H9 (cell line): ENCODE results near the gene REG1A. TPM values are rescaled to one million over a fixed set of nuclear protein-coding genes. Genes with fewer than 3 reads are reported as not detected.

Source experiments
- DNase-seq: peaks from one replicate; pipeline ENCODE4 v3.0.0-alpha.2; 2017
- H2AFZ ChIP-seq: one replicate; pipeline ENCODE4 v1.6.1; 2013; ENCODE audit warnings: mild to moderate bottlenecking, low read length, control low read depth, moderate library complexity
- H2AK5ac ChIP-seq: 2 replicates; pipeline ENCODE4 v1.6.1; 2013; ENCODE audit warnings: low read length, control low read depth, mixed read lengths; ENCODE audit not compliant: insufficient read length
- H2BK120ac ChIP-seq: one replicate; pipeline ENCODE4 v1.6.1; 2013; ENCODE audit warnings: low read depth, mild to moderate bottlenecking, low read length, control low read depth, inconsistent platforms; ENCODE audit not compliant: poor library complexity, severe bottlenecking
- H2BK12ac ChIP-seq: 2 replicates; pipeline ENCODE4 v1.6.1; 2013; ENCODE audit warnings: low read length, control low read depth, mixed read lengths, low read depth; ENCODE audit not compliant: insufficient read length
- H2BK15ac ChIP-seq: 2 replicates; pipeline ENCODE4 v1.6.1; 2013; ENCODE audit warnings: low read depth, low read length, control low read depth
- H2BK20ac ChIP-seq: one replicate; pipeline ENCODE4 v1.6.1; 2013; ENCODE audit warnings: low read depth, mild to moderate bottlenecking, low read length, control low read depth, inconsistent platforms; ENCODE audit not compliant: poor library complexity, severe bottlenecking
- H2BK5ac ChIP-seq: 2 replicates; pipeline ENCODE4 v1.6.1; 2013; ENCODE audit warnings: low read length, control low read depth, mixed read lengths; ENCODE audit not compliant: insufficient read length
- H3K14ac ChIP-seq: 2 replicates; pipeline ENCODE4 v1.6.1; 2013; ENCODE audit warnings: low read length, control low read depth; ENCODE audit not compliant: insufficient read depth
- H3K18ac ChIP-seq: 2 replicates; pipeline ENCODE4 v1.6.1; 2013; ENCODE audit warnings: low read depth, mild to moderate bottlenecking, mixed read lengths, low read length, control low read depth; ENCODE audit not compliant: insufficient read length
- H3K23ac ChIP-seq: 2 replicates; pipeline ENCODE4 v1.6.1; 2013; ENCODE audit warnings: low read length, control low read depth, mixed read lengths, low read depth; ENCODE audit not compliant: insufficient read length
- H3K23me2 ChIP-seq: 2 replicates; pipeline ENCODE4 v1.6.1; 2013; ENCODE audit warnings: low read depth, mild to moderate bottlenecking, mixed read lengths, low read length, control low read depth; ENCODE audit not compliant: insufficient read length, poor library complexity, severe bottlenecking
- H3K27ac ChIP-seq: 2 replicates; pipeline ENCODE4 v1.5.1; 2013; ENCODE audit warnings: low read length, control low read depth, mixed read lengths, low read depth; ENCODE audit not compliant: insufficient read length
- H3K27me3 ChIP-seq: 2 replicates; pipeline ENCODE4 v1.6.1; 2013; ENCODE audit warnings: low read length, control low read depth, inconsistent platforms; ENCODE audit not compliant: insufficient read depth
- H3K4ac ChIP-seq: 2 replicates; pipeline ENCODE4 v1.6.1; 2013; ENCODE audit warnings: low read depth, mild to moderate bottlenecking, control low read depth, inconsistent platforms, low read length, moderate library complexity
- H3K4me1 ChIP-seq: 2 replicates; pipeline ENCODE4 v1.6.1; 2013; ENCODE audit warnings: low read length, control low read depth, inconsistent platforms; ENCODE audit not compliant: insufficient read depth
- H3K4me2 ChIP-seq: 2 replicates; pipeline ENCODE4 v1.6.1; 2013; ENCODE audit warnings: low read length, control low read depth, mixed read lengths; ENCODE audit not compliant: insufficient read length, insufficient read depth
- H3K56ac ChIP-seq: 2 replicates; pipeline ENCODE4 v1.6.1; 2013; ENCODE audit warnings: low read depth, mild to moderate bottlenecking, mixed read lengths, low read length, control low read depth; ENCODE audit not compliant: insufficient read length
- H3K79me1 ChIP-seq: 2 replicates; pipeline ENCODE4 v1.6.1; 2013; ENCODE audit warnings: low read depth, mild to moderate bottlenecking, moderate library complexity, low read length, control low read depth, inconsistent platforms; ENCODE audit not compliant: insufficient read depth, poor library complexity, severe bottlenecking
- H3K79me2 ChIP-seq: 2 replicates; pipeline ENCODE4 v1.6.1; 2013; ENCODE audit warnings: low read length, control low read depth, inconsistent platforms; ENCODE audit not compliant: insufficient read depth
- H3K9ac ChIP-seq: 2 replicates; pipeline ENCODE4 v1.6.1; 2013; ENCODE audit warnings: low read length, control low read depth, mixed read lengths; ENCODE audit not compliant: insufficient read length; ENCODE audit errors: extremely low read depth
- H3K9me3 ChIP-seq: one replicate; pipeline ENCODE4 v1.6.1; 2013; ENCODE audit warnings: low read depth, low read length, inconsistent platforms; ENCODE audit not compliant: control insufficient read depth
- H3T11ph ChIP-seq: one replicate; pipeline ENCODE4 v1.6.1; 2013; ENCODE audit warnings: mild to moderate bottlenecking, low read length, control low read depth, inconsistent platforms
- H4K20me1 ChIP-seq: one replicate; pipeline ENCODE4 v1.6.1; 2013; ENCODE audit not compliant: control insufficient read depth, insufficient read length, insufficient read depth
- H4K5ac ChIP-seq: 2 replicates; pipeline ENCODE4 v1.6.1; 2013; ENCODE audit warnings: low read depth, mild to moderate bottlenecking, mixed read lengths, low read length, control low read depth; ENCODE audit not compliant: insufficient read length
- H4K8ac ChIP-seq: replicated peaks from 2 replicates; pipeline ENCODE4 v1.6.1; 2013; ENCODE audit warnings: low read length, control low read depth, mixed read lengths, low read depth; ENCODE audit not compliant: insufficient read length
- H4K91ac ChIP-seq: 2 replicates; pipeline ENCODE4 v1.6.1; 2013; ENCODE audit warnings: low read depth, mild to moderate bottlenecking, moderate library complexity, mixed read lengths, low read length, control low read depth; ENCODE audit not compliant: insufficient read length
- H3K27ac Mint-ChIP-seq, 3 experiments: 2 replicates in 2 of 3; 3 replicates in 1 of 3; pipeline ENCODE4 v1.8.0; 2020 to 2021; ENCODE audit warnings: mixed read lengths in 3 of 3, mild to moderate bottlenecking in 1 of 3, moderate library complexity in 1 of 3
- H3K27me3 Mint-ChIP-seq: 2 replicates; pipeline ENCODE4 v1.8.0; 2021; ENCODE audit warnings: low read depth, mild to moderate bottlenecking, moderate library complexity, mixed read lengths
- H3K36me3 Mint-ChIP-seq, 3 experiments: 2 replicates in 2 of 3; 3 replicates in 1 of 3; pipeline ENCODE4 v1.8.0; 2020 to 2021; ENCODE audit warnings: low read depth in 3 of 3, mixed read lengths in 3 of 3; ENCODE audit not compliant: insufficient read depth in 1 of 3
- H3K4me1 Mint-ChIP-seq, 2 experiments: 2 replicates each; pipeline ENCODE4 v1.8.0; 2020; ENCODE audit warnings: mixed read lengths in 2 of 2
- H3K4me3 Mint-ChIP-seq, 2 experiments: 2 replicates in 1 of 2; 3 replicates in 1 of 2; pipeline ENCODE4 v1.8.0; 2020 to 2021; ENCODE audit warnings: mild to moderate bottlenecking in 2 of 2, mixed read lengths in 2 of 2, moderate library complexity in 1 of 2
- H3K9me3 Mint-ChIP-seq, 2 experiments: 2 replicates in 1 of 2; 3 replicates in 1 of 2; pipeline ENCODE4 v1.8.0; 2020; ENCODE audit warnings: mild to moderate bottlenecking in 2 of 2, mixed read lengths in 2 of 2, moderate library complexity in 1 of 2
- total RNA-seq: library from RNA; stranded (reverse); gene quantifications from 2 replicates; pipeline ENCODE4 v1.2.1, GENCODE V29; 2021
- TF ChIP-seq, protein P1 (sequence below): fragments of 200-600 bp; sonication (generic); conservative IDR thresholded peaks from 3 replicates; pipeline ENCODE4 v1.8.0; 2021; ENCODE audit warnings: antibody characterized with exemption, mild to moderate bottlenecking

The REG1A gene
- total RNA-seq, 1 experiment from 2014 or later: not detected

DNA sequence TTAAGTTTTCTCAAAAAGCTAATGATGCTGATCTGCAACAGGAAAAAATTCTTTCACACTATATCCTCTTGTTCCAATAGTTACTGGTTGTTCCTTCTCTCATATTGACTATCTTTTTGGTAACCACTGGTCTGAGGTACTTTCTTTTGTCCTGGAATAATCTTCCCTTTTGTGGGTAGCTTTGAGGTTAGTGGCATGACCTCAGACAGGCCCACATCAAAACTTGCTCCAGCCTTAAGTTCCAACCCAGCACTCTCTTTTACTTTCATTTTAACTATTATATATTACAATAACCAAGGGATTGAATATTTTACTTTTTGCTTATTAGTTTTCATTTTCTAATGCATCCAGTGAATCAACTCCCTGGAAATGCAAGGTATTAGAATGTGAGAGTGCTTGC is 9.5 kb downstream of the REG1A start:
- Histone ChIP-seq H2AFZ (no peak overlapping the region), H3K4me2 (no peak overlapping the region), H3K56ac (no peak overlapping the region), H3K4ac (no peak overlapping the region), H3K18ac (no peak overlapping the region), H4K91ac (no peak overlapping the region), H2AK5ac (no peak overlapping the region), H4K5ac (no peak overlapping the region), H3K4me1 (no peaks in the 10 kb centered on the region), H2BK20ac (no peak overlapping the region), H3K23me2 (no peaks in the 10 kb centered on the region), H3K27ac (no peak overlapping the region), H3K23ac (no peak overlapping the region), H3K9ac (no peak overlapping the region), H4K20me1 (no peaks in the 10 kb centered on the region), H4K8ac (no peak overlapping the region), H3K9me3 (no peaks in the 10 kb centered on the region), H3K79me2 (no peaks in the 10 kb centered on the region), H2BK15ac (no peak overlapping the region), H3K27me3 (no peaks in the 10 kb centered on the region), H3T11ph (no peak overlapping the region), H2BK12ac (no peak overlapping the region), H2BK5ac (no peak overlapping the region), H3K79me1 (no peaks in the 10 kb centered on the region), H3K14ac (no peak overlapping the region), H2BK120ac (no peak overlapping the region)
- H3K27ac Mint-ChIP-seq: no peak overlapping the region; a peak in 1 of 7 replicates
- no peak for DNase-seq
- no peak overlapping the region for H3K4me3 Mint-ChIP-seq
- no peaks in the 10 kb centered on the region for H3K27me3 Mint-ChIP-seq
- H3K36me3 Mint-ChIP-seq: no peaks in the 10 kb centered on the region
- no peaks in the 10 kb centered on the region for H3K9me3 Mint-ChIP-seq
- TF ChIP-seq, protein P1, sequence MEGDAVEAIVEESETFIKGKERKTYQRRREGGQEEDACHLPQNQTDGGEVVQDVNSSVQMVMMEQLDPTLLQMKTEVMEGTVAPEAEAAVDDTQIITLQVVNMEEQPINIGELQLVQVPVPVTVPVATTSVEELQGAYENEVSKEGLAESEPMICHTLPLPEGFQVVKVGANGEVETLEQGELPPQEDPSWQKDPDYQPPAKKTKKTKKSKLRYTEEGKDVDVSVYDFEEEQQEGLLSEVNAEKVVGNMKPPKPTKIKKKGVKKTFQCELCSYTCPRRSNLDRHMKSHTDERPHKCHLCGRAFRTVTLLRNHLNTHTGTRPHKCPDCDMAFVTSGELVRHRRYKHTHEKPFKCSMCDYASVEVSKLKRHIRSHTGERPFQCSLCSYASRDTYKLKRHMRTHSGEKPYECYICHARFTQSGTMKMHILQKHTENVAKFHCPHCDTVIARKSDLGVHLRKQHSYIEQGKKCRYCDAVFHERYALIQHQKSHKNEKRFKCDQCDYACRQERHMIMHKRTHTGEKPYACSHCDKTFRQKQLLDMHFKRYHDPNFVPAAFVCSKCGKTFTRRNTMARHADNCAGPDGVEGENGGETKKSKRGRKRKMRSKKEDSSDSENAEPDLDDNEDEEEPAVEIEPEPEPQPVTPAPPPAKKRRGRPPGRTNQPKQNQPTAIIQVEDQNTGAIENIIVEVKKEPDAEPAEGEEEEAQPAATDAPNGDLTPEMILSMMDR: no peak
- peaks cover 5% of the 10 kb centered on the region in 2 experiments; a peak in 1 of 4 replicates for H3K4me1 Mint-ChIP-seq
